HG03469 (cell line): ENCODE results near the gene MYBPC3.
"Not testable (repeated sequence)": the region's sequence is repeated elsewhere in the genome, so short reads cannot be mapped to it uniquely, and the experiment has no call there.

Source experiments
- ATAC-seq: cut with Tn5 transposase; IDR thresholded peaks from one replicate; pipeline ENCODE4 v1.9.1; 2021; ENCODE audit warnings: mild to moderate bottlenecking, moderate library complexity, moderate number of reproducible peaks; ENCODE audit not compliant: unreplicated experiment

MYBPC3 gene

DNA sequence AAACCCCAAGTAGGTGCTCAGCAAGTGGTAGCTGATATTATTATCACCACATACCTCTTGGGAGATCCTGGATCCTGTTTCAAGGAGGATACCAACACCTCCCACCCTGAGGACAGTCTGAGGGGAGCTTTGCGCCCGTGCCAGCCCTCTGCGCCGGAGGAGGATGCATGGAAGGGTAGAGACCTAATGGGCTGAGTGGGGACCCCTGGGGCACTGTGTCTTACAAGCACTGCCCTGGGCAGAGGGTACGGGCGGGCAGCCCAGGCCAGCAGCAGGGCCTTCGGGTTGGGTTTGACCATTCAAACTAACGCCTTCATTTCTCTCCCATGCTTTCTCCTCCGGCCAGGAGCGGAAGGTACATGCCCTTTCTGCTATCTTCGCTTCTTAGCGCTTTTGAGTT, 26.3 kb downstream of the MYBPC3 start:
- ATAC-seq: no peak

GRCh38 chr11:47325271-47326041, 27.0 kb downstream of the MYBPC3 start:
- no peak for ATAC-seq

DNA sequence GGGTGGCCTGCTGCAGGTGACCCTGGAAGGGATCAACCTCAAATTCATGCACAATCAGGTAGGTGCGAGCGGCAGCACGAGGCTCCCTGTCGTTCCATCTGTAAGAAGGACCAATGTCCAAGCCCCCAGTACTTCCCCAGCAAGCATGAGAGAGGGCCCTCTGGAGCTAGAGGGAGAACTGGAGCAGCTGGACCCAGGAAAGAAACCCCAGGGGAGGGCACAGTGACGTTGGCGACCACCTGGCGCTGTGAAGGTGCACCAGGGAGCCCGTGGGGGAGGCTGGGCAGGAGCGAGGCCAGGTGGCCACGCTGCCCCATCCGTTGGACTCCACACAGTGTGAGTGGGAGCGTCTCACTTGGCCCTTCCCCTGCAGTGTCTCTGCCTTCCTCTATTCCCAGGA, 28.0 kb downstream of the MYBPC3 start:
- ATAC-seq: no peak

DNA sequence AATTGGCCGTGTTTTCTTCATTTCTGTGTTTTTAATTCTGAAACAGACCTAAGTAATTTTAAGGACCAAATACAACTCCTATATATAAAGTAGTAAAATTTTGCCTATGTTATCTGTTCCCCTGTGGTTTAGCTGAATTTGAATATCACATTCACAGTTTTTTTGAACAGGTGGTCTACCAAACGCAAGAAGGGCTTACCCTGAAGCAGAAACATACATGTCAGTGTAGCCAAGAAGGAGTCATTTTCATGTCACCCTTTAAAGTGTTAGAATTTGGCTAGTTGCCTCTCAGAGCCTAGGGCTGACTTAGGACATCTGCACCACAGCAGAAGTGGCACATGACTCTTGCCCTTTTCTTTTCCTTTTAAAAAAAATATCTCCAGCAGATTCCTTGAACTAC, 34.3 kb downstream of the MYBPC3 start:
- ATAC-seq: no peak

- ATAC-seq: peak; percentile 76
Observed at GRCh38 chr11:47317064-47317828, 35.3 kb downstream of the MYBPC3 start.

GRCh38 chr11:47316501-47316900, 36.0 kb downstream of the MYBPC3 start:
- not testable (repeated sequence) for ATAC-seq

GRCh38 chr11:47314992-47315391, 37.5 kb downstream of the MYBPC3 start:
- ATAC-seq: no peak

- ATAC-seq: no peak
Observed at GRCh38 chr11:47308050-47308823, 44.3 kb downstream of the MYBPC3 start.

DNA sequence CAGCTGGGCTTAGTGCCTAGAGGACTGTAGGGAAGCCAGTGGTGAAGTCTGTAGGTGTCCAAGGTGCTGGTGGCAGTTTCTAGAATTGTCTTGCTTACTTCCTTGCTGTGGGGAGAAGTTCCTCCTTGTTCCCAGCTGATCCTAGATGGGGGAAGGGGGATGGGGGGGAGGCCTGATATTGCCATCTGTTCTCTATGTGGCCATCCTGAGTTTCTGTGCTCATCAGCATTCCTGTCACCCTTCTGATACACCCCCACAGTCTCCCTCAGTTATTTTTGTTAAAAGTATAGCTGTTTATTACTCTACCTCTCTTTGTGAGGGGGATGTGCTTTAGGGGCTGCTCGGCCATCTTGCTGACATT, 46.0 kb downstream of the MYBPC3 start:
- ATAC-seq: no peak

GRCh38 chr11:47305734-47306483, 46.6 kb downstream of the MYBPC3 start:
- ATAC-seq: no peak

DNA sequence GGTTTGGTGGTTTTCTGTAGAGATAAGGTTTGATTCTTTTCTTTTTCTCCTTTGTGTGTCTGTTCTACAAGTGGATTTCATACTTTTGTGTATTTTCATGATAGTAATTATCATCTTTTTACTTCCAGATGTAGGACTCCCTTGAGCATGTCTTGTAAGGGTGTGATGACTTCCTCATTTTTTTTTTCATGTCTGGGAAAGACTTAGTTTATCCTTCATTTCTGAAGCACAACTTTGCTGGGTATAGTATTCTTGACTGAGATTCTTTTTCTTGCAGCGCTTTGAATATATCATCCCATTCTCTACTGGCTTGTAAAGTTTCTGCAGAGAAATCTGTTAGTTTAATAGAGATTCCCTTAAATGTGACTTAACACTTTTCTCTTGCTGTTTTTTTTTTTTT, 49.6 kb downstream of the MYBPC3 start:
- ATAC-seq: no peak

- ATAC-seq: no peak
Observed at GRCh38 chr11:47299078-47299477, 53.4 kb downstream of the MYBPC3 start.

DNA sequence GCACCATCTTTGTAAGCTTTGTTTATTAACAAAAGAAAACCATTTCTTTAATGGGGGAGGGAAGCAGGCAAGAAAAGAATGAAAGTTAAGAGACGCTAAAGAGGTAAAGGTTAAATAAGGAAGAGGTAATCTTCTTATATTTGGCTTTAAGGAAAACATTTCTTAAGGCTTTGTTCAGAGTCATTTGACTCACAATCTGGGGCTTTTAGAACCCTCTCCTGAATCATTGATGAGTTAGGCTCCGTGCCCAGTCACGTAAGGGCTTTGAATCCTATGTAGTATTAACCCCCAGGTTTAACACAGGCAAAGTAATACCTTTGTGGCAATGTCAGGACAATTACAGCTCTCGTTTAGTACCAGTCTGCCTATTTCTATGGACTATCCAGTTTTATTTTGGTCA, 56.5 kb downstream of the MYBPC3 start:
- ATAC-seq: no peak

DNA sequence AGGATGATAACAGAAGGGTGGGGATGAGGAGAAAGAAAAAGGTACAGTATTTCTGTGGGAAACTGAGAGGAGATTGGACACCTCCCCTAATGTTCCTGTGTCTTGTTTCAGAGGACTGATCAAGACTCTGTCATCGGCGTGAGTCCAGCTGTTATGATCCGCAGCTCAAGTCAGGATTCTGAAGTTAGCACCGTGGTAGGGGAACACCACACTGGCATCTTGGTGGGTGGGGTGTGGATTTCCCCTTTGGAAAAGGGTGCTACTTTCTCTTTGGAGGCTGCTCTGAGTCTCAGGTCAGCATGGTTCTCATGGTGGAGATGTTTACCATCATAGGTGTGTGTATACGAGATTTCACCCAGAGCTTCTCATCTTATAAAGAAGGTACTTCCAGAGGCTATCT, 57.1 kb downstream of the MYBPC3 start:
- no peak for ATAC-seq

GRCh38 chr11:47289856-47290255, 62.6 kb downstream of the MYBPC3 start:
- no peak for ATAC-seq

- no peak for ATAC-seq
Observed at GRCh38 chr11:47288066-47288465, 64.4 kb downstream of the MYBPC3 start.

DNA sequence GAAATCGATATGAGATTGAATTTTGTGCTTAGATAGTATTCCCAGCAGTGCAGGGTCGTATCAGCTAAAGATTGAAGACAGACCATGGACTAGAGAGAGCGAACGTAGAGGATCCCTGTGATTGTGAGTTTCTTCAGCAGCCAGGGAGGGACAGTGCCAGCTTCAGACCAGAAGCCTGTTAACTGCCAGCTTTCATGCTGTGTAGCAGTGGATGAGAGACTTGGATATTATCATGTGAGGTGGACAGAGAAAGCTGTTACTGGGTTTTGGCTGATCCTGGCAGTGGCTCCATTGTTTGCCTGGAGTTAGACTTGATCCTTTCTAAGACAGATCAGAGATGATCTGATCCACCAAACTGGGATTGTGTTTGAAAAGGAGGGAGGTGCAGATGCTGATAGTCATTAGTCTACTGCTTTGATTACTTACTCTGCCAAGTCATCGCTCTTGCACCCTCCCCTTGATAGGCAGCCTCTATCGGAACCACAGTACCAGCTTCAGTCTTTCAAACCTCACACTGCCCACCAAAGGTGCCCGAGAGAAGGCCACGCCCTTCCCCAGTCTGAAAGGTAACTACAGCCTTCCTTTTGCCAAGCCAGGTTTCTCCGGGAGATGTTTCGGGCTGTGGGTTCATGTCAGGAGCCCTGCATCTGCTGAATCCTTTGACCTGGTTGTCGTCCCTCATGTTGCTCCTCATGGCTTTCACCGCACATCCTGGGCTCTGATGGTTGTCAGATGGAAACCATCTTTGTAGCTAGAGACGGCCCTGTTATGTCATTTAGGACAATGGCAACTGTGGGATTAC, 66.3 kb downstream of the MYBPC3 start:
- no peak for ATAC-seq

- no peak for ATAC-seq
Observed at GRCh38 chr11:47284151-47284550, 68.4 kb downstream of the MYBPC3 start.

- ATAC-seq: no peak
Observed at GRCh38 chr11:47282462-47282861, 70.0 kb downstream of the MYBPC3 start.
